Epithelial cell of proximal tubule (primary cell): ENCODE data around the gene ABHD11. TPM values are rescaled to one million over a fixed set of nuclear protein-coding genes. Genes with fewer than 3 reads are reported as not detected.

Experiments used
- DNase-seq: peaks from one replicate; pipeline ENCODE4 v3.0.0-alpha.2; 2011; ENCODE audit warnings: low read depth
- H3K4me3 ChIP-seq: 2 replicates; pipeline ENCODE4 v1.5.1; 2011; ENCODE audit warnings: low read depth, mild to moderate bottlenecking, low read length
- CTCF ChIP-seq: conservative IDR thresholded peaks from 2 replicates; pipeline ENCODE4 v1.5.1; 2012; ENCODE audit warnings: low read depth, mild to moderate bottlenecking, low read length
- total RNA-seq: library from RNA; depleted of rRNA; stranded (reverse); fragments of >200 nt; gene quantifications from 2 replicates; pipeline ENCODE4 v1.2.3, GENCODE V29; 2015

The ABHD11 gene
- total RNA-seq, 1 donor from 2014 or later = 53.6 TPM

GRCh38 chr7:73702665-73703064 lies 35.9 kb downstream of the ABHD11 start:
- DNase-seq = no peak
- H3K4me3 ChIP-seq = no peak overlapping the region
- no peak for TF ChIP-seq CTCF

- H3K4me3 ChIP-seq = no peak overlapping the region
- no peak for TF ChIP-seq CTCF
- DNase-seq = no peak
Measured at GRCh38 chr7:73702226-73702625, 36.4 kb downstream of the ABHD11 start.

GRCh38 chr7:73701357-73701995 lies 37.1 kb downstream of the ABHD11 start:
- DNase-seq = no peak
- TF ChIP-seq CTCF = peak; percentile 69

GRCh38 chr7:73700581-73701134 lies 37.9 kb downstream of the ABHD11 start:
- no peak overlapping the region for H3K4me3 ChIP-seq
- DNase-seq = no peak
- no peak for TF ChIP-seq CTCF

More at GRCh38 chr7:73701357-73701995, 37.1 kb downstream of the ABHD11 start:
- no peak overlapping the region for H3K4me3 ChIP-seq

- no peak for DNase-seq
- TF ChIP-seq CTCF = no peak
Measured at GRCh38 chr7:73700069-73700423, 38.6 kb downstream of the ABHD11 start.

GRCh38 chr7:73699370-73700068 lies 39.1 kb downstream of the ABHD11 start:
- H3K4me3 ChIP-seq = no peak overlapping the region
- no peak for TF ChIP-seq CTCF
- DNase-seq = no peak

More at GRCh38 chr7:73700069-73700423, 38.6 kb downstream of the ABHD11 start:
- no peak overlapping the region for H3K4me3 ChIP-seq
